ENCODE measurements around the gene ENTPD8.
"Not testable (repeated sequence)": the region's sequence is repeated elsewhere in the genome, so short reads cannot be mapped to it uniquely, and the experiment has no call there.

Gene ENTPD8

DNA sequence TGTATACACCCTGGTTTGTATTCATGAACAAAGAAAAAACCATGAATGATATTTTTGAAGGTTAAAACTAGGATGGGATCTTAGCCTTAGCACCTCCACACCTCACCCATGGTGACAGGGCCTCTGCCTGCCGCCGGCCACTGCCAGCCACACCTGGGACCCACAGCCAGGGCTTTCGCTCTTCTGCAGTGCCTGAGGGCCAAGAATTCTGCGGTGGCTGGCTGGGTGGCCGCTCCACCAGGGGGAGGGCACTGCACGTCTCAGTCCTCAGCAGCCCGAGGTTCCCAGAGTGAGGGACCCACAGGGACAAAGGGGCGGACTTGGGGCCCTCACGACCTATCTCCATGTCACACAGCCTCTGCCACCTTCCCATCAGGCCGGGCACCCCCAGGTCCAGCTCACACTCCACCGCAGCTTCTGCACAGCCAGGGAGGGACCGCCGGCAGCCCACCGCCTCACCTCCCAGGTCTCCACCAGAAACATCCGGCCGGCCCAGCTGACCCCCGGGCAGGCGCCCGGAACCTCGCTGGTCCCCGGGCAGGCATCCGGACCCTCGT lies 25.1 kb downstream of the ENTPD8 start:
- DNase-seq (ENCODE audit: low read depth, low spot score): no peak

DNA sequence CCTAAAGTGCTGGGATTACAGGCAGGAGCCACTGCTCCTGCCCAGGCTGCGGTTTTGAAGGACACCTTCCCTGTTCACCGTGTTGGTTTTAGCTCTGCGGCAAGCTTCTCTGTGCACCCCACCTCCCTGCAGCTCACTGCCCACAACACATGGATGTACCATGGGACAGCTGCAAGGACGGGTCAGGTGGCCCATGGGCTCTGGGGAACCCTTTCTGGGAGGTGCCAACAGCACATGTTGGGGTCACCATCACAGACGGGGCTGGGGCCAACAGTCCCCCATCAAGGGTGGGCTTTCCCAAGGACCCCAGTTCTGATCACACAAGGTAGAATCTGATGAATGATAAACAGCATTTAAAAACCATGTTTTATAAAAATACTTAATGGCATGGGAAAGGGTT lies 25.7 kb downstream of the ENTPD8 start:
- no peak overlapping the region for H3K27ac ChIP-seq
- no peak for DNase-seq (ENCODE audit: low read depth, low spot score)

More for the DNA sequence above, 25.1 kb downstream of the ENTPD8 start:
- H3K27ac ChIP-seq: no peak overlapping the region

DNA sequence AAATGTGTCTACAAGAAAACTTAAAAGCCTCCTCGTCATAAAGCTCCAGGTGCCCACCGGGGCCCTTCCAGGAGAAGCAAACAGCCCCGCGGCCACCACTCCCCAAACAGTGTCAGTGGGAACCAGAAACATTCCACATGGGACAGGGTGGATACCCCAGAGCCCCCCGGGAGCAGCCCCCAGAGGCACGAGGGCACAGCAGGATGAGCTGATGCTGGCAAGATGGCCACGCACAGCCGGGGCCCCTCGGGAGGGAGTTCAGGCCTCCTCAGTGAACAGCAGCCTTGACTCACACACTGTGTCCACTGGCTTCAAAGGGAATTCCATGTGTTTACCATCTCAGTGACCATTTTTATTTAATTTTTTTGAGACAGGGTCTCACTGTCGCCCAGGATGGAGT lies 28.7 kb downstream of the ENTPD8 start:
- no peak for DNase-seq (ENCODE audit: low read depth, low spot score)
- H3K27ac ChIP-seq: no peak overlapping the region

DNA sequence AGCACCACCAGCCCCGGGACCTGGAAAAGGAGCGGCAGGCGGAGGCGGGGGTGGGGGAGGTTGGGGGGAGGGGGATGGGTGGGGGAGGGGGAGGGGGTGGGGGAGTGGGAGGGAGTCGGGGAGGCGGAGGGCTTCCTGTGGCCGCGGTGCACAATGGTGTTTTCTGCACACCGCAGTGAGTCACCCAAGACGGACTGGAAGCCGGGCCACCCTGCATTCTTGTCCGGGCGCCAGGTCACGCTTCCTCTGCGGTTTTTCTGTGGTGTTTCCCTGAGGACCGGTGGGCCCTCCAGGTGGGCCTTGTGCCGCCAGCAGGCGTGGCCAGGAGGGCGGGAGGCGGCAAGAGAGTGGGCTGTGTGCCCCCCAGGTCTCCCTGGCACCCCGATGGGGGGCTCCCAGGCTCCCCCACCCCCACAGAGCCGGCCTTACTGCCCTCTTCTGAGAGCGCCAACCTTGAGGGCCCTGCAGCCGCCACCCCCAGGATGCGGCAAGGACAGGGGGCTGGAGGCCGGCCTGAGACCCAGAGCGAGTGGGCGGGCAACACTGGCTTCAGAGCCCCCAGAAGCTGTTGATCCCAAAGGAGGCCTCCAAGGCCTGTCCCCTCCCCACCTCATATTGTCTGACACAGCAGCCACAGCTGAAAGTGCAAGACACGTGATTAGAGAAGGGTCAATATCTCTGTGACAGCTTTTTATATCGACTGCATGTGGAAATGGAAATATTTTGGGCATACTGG lies 29.3 kb downstream of the ENTPD8 start:
- peak; percentile 63 for DNase-seq (ENCODE audit: low read depth, low spot score)
- H3K27ac ChIP-seq: no peak overlapping the region

DNA sequence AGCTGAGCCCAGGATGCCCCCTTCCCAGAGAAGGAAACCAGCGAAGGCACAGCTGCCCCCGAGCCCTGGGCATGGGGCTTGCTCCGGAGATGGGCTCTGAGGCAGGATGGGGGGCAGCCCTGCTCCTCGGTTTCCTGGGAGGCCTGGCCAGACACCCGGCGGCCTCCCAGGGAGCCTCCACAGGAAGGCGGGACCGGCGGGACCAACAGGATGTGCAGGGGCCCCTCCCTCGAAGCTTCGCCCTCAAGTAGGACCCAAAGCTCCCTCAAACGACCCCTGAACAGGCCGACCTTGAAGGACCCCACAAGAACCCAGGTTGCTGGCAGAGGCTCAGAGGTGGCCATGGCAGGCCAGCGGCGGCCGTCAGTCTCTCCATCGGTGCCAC lies 29.9 kb downstream of the ENTPD8 start:
- H3K27ac ChIP-seq: no peak overlapping the region
- DNase-seq (ENCODE audit: low read depth, low spot score): no peak

DNA sequence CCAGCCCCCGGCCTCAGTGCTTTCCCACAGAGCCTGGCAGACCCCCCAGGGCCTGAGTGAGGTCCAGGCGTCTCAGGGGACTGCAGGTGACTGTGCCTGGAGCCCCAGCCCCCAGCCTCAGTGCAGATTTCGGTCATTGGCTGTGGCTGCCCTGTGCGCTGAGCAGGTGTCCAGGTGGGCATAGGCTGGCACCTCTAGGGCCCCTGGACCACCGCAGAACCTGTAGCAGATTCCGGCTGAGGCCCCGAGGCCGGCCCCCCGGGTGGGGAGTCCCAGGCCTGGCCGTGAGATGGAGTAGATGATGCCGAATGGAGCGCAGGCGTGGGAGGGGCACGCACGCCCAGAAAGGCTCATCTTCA lies 30.3 kb downstream of the ENTPD8 start:
- H3K27ac ChIP-seq: no peak overlapping the region
- no peak for DNase-seq (ENCODE audit: low read depth, low spot score)

DNA sequence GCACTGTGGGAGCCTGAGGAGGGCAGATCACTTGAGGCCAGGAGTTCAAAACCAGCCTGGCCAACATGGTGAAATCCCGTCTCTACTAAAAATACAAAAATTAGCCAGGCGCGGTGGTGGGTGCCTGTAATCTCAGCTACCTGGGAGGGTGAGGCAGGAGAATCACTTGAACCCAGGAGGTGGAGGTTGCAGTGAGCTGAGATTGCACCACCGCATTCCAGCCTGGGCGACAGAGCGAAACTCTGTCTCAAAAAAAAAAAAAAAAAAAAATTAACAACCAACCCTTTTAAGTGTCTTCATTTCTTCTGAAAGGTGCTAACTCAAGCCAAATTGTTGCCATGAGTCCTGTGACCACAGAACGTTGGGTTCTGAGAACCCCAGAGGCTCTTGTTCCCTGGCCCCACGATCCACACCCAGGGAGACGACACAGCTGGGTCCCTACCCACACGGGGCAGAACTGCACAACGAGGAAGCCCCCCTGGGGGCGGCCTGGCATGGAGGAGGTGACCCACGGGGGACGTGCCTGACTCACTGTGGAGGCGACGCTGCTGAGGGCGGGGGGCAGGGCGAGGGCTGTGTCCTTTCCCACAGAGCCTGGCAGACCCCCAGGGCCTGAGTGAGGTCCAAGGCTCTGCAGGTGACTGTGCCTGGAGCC lies 30.8 kb downstream of the ENTPD8 start:
- not testable (repeated sequence) for H3K27ac ChIP-seq; DNase-seq (ENCODE audit: low read depth, low spot score)

DNA sequence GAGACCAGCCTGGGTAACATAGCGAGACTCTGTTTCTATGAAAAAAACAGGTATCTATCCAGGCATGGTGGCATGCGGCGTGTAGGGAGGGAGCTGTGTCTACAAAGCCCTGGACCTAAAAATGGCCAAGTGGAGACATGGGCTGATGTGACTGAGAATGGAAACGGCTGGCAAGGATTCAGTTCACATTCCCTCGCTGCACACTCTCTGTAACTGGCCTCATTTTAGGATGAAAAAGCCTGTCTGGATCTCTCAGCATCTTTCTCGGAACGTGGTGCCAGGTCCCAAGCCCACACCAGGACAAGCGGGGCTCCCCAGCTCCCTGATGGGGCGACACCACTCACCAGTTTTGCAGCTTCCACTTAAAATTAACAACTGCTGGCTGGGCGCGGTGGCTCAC lies 31.6 kb downstream of the ENTPD8 start:
- DNase-seq (ENCODE audit: low read depth, low spot score): no peak
- H3K27ac ChIP-seq: no peak overlapping the region

DNA sequence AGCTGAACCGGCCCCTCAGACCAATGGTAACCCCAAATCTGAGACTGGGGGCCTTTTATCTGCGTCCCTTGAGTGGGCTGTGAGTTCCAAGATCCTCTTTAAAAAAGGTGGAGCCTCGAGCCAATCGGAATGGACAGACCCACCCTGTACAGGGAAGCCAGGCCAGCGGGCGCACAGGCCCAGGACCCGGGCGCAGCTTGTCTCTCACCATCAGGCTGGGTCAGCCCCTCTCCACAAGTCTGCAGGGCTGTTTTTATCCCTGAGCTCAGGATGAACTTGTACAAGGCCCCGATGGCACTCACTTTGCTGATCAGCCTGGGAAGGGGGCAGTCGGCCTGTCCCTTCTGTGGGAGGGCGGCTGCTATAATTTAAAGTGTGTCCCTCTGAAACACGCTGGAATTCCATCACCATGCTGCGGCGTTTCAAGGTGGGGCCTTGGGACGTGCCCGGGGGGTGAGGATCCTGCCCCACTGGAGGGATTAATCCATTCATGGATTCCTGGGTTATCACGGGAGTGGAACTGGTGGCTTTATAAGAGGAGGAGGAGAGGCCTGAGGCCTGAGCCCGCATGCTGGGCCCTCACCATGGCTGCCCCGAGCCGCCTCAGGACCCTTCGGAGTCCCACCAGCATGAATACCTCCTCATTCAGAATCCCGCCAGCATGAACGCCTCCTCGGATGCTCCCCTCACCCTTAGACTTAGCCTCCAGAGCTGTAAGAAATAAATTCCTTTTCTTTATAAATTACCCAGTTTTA lies 32.3 kb downstream of the ENTPD8 start:
- no peak overlapping the region for H3K27ac ChIP-seq
- DNase-seq (ENCODE audit: low read depth, low spot score): no peak

DNA sequence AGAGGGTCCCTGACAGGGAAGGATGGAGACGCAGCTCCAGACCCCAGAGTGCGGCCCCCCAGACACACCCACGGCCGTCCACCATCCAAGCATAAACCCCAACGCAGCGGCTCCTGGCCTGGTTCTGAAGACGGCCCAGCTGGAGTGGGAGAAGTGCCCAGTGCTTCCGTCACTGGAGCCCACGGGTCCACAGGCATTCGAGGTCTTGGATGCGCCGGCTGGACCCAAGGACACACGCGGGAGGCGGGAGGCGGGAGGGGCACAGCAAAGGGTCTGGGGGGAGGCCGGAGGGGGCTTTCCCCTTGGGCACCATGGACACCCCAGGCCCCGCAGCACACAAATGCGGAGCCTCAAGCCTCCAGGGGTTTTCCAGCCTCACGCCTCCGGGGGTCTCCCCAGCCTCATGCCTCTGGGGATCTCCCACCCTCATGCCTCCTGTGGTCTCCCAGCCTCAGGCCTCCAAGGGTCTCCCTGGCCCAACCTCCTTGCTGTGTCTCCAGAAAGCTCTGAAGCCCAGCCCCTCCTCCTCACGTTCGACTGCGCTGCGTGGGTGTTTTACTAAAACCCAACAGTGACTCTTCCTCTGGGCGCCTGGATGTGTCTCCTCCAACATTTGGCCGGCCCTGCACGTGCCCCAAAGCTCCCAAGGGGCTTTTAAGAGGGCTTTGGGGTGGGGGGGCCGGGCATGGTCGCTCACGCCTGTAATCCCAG lies 33.4 kb downstream of the ENTPD8 start:
- no peak overlapping the region for H3K27ac ChIP-seq
- DNase-seq (ENCODE audit: low read depth, low spot score): no peak

DNA sequence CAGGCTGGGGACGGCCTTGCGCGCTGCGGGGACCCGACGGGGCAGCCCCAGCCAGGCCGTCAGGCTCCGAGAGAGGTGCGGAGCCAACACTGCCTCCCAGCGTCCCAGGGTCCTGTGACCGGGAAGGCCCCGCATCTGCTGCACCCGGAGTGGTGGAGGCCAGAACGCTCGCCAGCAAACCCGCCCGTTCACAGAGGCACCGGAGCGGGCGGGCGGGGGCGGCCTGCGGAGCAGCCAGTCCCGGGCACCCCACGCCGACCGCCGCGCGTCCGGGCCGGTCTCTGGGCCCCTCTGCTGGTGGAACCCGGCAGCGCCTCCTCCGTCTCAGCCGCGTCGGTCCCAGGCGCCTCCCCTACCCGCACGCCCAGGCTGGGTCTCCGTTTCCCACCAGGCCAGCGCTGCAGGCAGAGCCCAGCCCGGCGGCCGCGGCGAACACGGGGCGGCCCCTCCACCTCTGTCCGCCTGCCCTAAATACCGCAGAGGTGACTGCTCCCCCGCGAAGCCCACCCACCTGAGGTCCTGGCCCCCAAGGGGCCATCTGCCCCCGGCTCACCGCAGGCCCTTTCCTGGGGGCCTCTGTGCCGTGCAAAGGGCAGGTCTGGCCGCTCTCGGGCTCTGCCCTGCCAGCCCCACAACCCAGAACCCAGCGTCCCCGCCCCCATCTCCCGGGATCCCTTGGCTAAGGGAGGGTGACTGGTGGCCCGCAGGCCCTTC lies 34.1 kb downstream of the ENTPD8 start:
- H3K27ac ChIP-seq: no peak overlapping the region
- no peak for DNase-seq (ENCODE audit: low read depth, low spot score)

DNA sequence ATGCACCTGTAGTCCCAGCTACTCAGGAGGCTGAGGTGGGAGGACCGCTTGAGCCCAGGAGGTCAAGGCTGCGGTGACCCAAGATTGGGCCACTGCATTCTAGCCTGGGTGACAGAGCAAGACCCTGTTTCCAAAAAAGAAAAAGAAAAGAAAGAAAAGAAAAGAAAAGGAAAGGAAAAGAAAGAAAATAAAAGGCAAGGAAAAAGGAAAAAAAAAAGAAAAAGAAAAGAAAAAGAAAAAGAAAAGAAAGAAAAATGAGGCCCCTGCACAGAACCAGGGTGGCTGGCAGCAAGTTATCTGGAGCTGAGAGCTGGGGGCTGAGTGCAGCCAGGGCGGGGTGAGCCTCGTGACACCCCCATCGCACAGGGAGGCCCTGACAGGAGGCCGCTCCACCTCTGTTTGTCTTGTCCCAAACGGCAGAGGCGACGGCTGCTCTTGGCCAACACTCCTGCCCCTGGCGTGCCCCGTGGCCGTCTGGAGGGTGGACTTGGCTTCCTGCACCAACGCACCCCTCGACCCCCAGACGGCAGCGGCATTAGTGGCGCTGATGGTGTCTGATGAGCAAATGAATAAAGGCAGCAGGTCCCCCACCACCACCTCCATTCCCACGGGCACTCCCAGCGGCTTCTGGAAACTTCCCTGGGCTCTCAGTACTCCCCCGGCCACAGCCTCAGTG lies 34.9 kb downstream of the ENTPD8 start:
- no peak for DNase-seq (ENCODE audit: low read depth, low spot score)
- no peak overlapping the region for H3K27ac ChIP-seq

DNA sequence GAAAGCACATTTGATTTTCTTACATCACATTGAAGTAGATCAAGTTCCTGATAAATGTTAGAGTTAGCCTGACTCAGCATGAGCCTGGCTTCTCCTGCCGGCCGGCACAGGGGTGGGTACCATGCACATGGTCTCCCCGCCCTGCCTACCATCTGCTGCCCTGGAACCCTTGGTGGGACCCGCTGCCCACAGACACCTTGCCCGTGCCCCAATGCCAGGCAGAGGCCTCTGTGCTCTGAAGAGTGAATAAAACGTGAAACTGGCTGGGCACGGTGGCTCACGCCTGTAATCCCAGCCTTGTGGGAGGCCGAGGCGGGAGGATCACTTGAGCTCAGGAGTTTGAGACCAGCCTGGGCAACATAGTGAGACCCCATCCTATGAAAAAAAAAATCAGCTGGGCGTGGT lies 35.5 kb downstream of the ENTPD8 start:
- DNase-seq (ENCODE audit: low read depth, low spot score): no peak

DNA sequence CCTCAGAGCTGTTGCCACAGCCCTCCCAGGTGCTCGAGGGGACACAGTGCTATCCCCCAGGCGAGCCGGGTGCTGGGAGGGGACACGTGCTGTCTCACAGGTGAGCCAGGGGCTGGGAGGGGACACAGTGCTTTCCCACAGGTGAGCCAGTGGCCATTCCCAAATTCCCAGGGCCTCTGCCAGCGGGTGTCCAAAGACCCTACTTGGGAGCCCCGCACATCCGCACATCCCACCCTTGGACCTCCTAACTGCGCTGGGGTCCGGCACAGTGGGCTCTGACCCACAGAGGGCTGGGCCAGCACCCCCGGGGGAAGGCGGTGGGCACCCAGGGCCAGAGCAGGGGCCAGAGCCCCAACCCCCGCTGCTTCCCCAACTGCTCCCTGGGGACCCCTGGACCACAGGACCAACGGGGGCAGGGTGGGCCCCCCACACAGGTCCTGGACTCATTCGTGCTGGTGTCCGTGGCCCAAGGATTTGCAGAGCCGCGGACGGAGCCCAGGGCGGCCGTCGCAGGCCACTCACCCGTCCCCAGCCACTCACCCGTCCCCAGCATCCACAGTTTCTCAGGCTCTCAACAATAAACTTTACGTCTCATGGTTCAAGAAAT lies 36.1 kb downstream of the ENTPD8 start:
- no peak overlapping the region for H3K27ac ChIP-seq
- no peak for DNase-seq (ENCODE audit: low read depth, low spot score)

More for the DNA sequence above, 35.5 kb downstream of the ENTPD8 start:
- no peak overlapping the region for H3K27ac ChIP-seq

DNA sequence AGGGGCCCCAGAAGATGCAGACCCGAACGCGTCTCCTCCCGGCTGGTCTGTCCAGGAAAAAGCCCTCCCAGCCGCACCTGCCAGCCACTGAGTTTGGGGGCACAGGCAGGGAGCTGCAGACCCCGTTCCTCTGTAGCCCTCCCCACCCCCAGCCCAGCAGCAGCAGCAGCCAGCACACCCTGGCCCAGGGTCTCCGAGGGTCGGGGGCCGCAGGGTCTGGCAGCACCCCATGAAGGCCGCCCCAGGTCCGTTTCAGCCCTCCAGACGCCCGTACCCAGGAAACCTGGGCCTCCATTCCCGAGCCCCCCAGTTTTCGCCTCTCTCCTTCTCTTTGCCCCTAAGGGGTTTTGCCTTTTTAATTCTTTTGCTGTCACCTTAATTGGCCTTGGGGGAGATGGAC lies 37.9 kb downstream of the ENTPD8 start:
- no peak overlapping the region for H3K27ac ChIP-seq
- no peak for DNase-seq (ENCODE audit: low read depth, low spot score)

DNA sequence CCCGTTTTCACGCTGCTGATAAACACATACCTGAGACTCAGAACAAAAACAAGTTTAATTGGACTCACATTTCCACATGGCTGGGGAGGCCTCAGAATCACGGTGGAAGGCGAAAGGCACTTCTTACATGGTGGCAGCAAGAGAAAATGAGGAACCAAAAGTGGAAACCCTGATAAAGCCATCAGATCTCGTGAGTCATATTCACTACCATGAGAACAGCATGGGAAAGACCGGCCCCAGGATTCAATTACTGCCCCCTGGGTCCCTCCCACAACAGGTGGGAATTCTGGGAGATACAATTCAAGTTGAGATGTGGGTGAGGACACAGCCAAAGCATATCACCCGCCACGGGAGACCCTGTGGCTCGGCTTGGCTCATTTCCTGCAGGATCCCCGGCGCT lies 38.4 kb downstream of the ENTPD8 start:
- H3K27ac ChIP-seq: no peak overlapping the region
- no peak for DNase-seq (ENCODE audit: low read depth, low spot score)

DNA sequence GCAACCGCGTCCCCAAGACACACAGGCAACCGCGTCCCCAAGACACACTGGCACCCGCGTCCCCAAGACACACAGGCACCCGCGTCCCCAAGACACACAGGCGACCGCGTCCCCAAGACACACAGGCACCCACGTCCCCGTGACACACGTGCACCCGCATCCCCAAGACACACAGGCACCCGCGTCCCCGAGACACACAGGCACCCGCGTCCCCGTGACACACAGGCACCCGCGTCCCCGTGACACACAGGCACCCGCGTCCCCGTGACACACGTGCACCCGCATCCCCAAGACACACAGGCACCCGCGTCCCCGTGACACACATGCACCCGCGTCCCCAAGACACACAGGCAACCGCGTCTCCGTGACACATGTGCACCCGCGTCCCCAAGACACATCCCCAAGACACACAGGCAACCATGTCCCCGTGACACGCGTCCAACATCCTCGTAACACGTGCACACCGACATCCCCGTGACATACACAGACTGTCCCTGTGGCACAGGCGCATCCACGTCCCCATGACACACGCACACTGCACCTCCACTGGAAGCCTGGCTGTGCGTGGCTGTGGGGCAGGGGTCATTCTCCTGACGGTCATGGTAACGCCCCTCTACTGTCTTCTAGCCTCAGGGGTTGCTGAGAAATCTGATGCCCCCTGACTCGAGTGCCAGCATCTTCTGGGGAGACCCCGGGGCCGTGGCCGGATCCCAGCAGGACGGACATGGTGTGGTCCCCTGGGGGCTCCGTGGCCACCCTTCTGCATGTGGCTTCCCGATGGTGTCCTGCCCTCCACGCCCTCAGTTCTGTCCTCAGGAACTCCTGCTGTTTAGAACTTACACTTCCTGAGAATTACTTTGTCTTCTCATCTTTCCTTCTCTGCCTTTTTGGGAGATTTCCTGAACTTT lies 42.3 kb downstream of the ENTPD8 start:
- H3K27ac ChIP-seq: no peak overlapping the region
- no peak for DNase-seq (ENCODE audit: low read depth, low spot score)
